NCI-H69 (cell line): ENCODE data around the gene SLC12A8.

Experiments
- DNase-seq: peaks from one replicate; lab custom pipeline; 2025; lab: John Stamatoyannopoulos, UW

The SLC12A8 gene

DNA sequence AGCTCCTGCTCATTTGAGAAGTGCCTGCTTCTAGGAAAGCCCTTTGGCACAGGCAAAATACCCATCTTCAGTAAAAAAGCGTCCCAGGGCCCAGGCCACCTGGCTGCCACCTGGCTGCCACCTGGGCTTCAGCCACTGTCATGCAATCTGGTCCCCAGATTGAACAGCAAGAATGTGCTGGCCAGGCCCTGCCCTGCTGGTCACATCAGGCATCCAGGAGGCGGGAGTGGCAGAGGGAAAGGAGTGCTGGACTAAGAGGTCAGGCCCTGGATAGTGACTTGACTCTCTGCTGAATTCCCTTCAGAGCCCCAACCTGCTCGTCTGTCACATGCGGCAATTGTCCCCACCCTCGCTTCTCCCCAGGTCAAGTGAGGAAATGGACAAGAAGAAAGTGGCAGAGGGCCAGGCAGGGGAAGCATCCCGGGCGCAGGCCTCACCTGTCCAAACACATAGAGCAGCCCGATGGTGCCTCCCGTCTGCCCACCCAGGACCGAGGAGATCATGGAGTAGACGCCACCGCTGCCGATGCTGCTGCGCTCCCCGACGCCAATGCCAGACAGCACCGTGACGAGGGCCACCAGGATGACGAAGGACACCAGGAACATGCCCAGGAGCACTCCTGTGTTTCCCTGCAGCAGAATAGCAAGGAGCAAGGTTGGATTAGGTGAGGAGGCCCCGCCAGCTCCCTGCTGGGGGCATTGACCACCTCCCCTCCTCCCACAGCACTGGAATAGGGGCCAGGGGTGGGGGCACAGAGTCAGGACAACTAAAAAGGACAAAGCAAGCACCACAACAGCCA, 25.5 kb downstream of the SLC12A8 start:
- DNase-seq: no peak

DNA sequence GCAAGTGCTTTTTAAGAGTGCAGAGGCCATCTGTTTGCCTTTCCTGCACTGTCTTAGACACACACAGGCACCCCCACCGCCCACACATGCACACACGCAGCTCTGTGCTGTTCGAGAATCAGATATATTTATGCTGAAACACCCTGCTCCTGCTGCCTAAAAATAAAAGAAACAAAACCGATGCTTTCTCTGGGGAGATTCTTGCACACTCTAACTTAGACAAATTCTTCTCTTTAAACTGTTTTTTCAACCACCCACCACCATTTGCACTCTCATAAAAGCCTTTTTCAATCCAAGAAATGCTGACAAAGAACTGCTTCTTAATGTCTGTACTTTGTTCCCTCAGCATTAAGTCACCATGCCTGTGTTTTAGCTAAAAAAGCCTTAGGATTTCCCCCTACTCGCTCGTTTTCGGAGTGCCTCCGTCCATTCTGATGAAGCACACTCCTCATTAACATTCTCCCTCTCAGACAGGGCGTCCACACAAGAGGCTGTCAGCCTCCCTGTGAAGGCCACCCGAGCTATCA, 26.2 kb downstream of the SLC12A8 start:
- no peak for DNase-seq

DNA sequence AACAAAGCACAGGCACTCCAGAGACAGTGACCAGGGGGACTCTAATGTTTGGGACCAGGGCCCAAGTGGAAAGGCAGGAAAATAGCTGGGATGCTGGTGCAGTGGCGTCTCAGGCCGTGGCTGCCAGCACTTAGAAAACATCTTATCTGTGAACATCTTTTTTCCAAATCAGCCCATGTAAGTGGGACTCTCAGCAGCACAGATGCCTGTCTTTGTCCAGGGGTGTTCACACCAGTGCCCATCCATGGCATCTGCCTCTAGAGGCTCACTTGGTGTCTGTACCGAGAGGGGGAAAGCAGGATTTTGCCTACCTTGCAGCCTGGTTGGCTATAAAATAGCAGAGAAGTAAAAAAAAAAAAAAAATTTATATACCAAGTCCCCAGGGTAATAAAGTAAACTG, 26.7 kb downstream of the SLC12A8 start:
- no peak for DNase-seq

DNA sequence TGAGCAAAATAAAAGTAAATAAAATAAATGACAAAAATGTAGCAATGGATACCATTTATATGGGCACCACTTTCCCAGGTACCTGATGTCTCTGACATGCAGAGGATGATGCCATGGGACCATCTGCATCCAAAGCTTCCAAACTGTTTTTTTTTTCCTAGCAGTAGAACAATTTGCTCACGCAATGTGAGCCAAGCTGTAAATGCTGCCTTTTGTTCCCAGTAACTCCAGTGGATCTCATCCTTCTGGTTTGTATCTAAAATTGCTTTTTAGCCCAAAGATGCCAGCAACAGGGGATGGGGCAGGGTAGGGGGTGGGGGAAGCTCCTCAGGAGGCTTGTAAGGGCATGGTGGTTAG, 32.7 kb downstream of the SLC12A8 start:
- no peak for DNase-seq

DNA sequence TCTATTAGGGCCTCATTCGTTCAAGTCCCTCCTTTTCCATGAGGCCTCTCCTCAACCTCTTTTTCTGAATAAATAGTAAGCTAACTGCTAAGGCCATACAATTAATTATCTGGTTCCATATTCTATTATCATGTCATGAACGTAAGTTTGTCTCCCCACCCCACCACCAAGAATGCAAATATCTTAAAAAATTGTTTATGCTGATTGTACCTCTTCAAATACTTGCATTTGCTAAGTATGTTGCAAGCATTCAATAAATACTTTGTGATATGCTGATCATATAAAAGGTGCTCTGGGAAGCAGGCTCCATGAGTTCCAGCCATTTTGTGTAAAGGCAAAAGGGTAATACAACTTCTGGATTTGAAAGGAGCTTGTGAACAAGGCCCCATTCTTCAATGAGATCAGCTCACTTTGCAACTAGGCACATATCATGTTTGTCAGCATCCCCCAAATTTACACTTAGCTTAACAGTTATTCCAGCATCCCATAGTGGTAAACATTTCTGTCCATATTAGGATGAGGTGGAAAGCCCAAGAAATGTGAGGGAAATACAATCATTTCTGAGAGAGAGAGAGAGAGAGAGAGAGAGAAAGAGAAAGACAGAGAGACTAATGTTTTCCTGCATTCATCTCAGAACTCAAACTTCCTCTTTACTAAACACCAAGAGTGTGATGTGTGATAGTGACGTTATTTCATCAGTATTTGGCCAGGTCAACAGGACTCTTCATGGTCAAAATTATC, 33.2 kb downstream of the SLC12A8 start:
- DNase-seq: no peak

DNA sequence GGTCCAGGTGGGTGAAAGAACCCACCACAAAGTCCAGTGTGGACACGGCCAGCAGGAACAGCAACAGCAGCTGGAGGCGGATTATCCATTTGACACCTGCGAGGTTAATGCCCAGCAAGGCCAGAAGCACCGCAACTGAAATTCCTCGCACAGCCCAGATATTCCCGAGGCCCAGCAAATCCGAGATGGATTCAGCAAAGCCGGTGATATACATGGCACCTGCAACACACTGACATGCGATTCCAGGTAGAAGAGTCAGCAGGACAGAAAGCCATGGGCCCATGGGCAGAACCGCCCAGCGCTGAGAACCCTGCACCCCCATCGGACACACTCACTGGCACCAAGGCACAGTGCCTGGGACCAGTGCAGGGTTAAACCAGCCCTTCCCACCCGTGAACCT, 34.8 kb downstream of the SLC12A8 start:
- no peak for DNase-seq

DNA sequence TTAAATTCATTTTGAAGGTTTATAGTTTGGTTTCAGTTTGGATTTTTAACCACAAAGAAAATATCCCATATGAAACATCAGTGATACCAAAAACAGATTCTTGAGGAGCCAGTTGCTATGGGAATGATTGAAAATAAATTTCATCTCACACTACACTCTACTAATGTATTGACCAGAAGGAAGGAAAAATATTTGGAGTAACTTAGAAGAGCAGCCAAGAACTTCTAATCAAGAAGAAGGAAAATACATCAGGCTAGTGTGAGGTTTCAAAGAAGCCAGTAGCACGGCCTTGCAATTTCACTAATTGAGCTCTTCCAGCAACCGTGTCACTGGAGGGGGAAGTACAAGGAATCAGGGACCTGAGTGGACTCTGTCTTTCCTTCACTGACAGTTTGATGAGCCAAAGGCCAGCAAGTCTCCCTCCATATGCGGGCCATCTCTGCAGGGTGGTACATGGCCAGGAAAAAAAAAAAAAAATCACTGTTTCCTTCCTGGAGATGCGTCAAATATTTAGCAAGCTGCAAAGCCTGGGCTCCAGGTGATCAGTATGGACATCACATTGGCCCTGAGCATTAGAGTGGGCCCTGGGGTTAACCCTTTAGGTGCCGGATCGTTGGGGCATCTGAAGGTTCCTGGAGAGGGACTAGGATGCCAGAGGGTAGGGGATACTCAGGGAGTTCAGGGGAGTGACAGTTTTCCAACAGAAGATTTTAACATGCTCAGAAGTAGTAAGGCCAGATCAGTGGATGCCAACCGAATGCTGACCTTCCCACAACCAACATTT, 37.1 kb downstream of the SLC12A8 start:
- DNase-seq: no peak

DNA sequence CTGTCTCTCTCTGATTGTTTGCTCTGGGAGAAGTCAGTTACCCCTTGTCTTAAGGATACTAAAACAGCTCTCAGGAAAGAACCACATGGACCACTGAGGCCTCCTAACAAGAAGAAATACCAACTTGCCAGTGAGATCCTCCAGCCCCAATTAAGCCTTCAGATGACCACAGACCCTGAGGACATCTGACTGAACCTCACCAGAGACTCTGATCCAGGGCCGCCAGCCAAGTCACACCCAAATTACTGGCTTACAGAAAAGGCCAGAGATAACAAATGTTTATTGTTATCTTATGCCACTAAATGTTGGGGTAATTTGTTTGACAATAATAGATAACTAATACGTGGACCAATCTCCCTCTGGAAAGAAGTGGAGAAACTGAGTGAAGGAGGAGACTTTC, 40.2 kb downstream of the SLC12A8 start:
- DNase-seq: no peak

DNA sequence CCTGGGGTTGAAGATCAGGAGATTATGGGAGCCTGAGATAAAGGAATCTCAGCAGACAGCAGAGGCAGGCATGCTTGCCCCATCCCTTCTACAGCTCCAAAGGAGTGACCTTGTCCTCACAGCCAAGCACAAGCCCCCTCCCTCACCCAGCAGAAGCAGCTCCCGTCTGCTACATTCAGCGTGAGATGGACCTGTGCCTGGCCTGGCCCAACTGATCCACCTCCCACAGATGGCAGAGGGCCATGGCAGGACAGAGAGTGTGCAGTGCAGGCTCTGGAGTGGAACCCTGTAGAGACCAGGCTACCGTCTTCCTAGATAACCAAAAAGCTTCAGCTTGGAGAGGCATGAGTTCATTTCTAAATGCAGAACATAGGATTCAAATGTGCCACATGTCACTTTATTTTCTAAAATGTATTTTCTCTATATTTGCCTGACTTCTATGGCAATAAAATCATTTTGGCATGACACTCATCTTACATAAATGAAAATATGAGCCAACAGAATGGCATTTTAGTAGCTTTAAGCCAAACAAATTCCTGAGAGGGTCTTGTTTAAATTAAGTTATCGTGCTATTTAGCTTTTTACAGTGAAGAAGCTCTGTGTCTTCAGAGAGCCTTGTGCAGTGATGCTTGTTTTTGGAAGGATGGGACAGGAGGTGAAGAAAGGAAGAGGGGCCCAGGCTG, 43.7 kb downstream of the SLC12A8 start:
- DNase-seq: no peak

DNA sequence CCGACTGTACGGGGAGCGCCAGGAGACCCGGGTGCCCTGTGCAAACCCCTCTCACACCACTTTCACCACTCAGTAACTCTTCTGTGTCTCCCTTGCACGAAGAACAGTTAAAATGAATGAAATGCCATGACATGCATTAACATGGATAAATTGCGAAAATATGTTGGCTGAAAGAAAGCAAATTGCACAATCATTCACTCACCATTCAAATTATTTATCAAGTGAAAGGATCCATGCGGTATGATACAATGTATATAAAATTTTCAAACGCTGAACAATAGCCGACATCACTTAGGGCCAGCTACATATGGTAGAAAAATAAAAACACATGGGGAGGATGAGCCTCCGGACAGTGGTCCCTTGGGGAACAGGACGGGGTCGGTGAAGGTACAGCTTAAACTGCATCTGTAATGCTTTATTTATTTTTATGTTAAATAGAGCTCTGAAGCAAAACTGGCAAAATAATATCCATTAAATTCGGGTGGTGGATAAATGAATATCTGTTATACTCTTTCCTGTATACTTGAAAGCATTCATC, 45.9 kb downstream of the SLC12A8 start:
- no peak for DNase-seq

DNA sequence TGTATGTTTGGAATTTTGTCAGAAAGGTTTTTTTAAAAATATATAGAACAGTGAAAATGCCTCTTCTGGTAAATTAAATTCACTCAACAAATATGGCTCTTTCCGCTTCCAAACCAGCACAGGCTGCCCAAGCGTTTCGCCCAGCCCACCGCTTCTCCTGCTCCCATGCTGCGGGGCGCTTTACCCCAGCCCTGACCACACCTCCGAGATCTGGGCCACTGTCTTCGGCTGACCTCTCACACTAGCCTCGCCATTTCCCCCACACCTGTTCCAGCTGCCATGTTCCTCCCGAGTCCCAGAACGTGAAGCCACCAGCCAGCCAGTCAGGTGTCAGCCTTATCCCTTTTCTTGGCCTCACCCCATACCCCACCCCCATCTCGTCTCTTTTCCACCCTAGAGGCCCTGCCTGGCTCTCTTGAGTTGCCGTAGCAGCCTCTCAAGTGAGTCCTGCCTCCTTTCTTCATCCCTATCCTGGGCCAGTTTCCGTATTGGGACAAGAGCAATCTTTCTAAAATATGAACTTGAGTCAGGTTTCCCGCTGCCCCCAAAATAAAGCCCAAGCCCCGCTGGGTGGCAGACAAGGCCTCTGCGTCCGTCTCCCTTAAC, 46.5 kb downstream of the SLC12A8 start:
- no peak for DNase-seq

DNA sequence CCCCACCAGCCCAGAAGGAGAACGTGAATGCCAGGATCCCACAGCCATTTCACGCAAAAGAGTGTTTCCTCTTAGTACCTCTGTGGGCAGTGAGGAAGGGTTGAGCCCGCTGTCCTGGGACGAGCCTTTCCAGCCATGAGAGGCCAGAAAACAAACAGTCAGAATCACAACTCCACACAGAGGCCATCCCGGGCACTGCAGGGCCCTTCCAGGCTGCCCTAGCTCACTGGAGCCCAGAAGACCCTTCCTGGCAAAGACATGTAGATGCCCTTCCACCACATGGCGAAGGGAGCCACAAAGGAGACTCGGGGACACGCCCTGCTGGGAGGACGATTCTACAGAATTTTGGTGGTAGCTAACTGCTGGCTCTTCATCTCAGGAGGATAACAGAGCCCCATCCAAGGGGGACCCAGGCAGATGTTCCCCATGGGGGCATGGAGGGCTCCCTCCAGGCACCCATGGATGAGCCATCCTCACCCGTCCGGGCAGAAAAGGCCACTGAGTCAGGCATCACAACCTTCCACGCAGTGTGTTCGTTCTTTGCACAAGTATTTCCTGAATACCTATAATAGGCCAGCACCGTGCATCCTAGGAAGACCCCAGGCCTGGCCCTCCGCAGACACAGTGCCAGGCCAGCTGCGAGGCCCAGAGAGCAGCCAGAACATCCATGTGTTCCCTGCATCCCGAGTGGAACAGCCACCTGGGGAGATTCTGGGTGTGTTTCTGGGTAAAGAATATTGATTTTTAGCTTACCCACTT, 47.2 kb downstream of the SLC12A8 start:
- DNase-seq: no peak

DNA sequence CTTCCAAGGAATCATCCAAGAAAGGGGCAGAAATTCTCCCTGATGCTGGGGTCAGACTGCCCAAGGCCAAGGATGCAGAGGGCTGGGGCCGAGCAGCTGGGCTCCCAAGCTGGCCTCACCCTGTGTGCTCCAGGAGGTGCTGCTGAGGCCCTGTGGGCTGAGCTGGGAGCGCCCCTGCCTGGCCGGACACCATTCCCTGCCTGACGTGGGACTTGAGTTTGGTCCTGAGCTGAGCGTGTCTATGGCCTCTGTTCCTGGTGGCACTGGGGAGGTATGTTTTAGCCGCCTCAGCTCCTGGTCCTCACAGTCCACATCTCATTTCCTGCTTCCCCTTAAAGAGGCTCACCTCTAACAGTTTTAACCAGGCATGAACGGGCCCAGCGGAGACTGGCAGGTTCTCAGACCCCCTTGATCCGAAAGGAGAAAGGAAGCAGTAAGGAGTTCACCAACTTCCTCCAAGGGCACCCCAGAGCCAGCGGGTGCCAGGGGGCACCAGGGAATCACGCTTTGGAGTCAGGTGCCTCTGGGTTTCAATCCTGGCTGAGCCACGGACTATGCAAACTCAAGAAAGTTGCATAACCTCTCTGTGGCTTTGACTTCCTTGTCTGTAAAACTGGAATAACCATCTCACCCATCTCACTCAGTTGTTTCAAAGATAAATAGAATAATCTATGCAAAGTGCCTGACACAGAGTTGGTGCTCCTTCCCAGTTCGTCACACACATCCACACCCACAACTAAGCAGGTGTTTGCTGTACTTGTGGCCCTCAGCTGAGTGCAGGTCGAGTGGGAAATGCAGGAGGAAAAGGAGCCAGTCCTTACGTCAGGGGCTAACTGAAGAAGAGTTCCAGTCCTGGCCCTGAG, 48.6 kb downstream of the SLC12A8 start:
- no peak for DNase-seq

DNA sequence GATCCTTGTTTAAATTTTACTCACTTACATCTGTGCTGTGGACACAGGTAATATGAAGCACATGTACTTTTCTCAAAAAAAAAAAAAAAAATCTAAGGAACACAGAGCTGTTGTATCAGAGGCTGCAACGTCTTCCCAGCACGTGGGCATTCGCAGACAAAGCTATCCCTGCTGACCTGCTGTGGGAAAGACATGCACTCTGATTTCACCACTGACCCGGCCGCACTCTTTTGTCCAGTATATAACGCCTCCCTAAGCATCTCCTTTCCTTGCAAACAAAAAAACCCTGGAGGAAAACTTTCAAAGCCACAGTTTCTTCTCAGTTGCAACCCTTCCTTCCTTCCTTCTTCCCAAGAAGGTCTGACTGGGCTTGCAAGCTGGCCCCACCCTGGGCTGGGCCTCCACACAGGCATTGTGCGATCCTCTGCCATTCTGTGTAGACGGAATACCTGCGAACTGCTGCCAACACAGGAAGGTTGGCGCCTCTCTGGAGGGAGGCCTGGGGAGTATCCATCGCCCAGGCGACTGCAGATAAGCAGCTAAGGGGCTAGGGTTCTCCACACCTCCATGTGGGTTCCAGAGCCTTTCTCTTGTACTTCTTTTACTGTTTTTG, 50.8 kb downstream of the SLC12A8 start:
- no peak for DNase-seq

DNA sequence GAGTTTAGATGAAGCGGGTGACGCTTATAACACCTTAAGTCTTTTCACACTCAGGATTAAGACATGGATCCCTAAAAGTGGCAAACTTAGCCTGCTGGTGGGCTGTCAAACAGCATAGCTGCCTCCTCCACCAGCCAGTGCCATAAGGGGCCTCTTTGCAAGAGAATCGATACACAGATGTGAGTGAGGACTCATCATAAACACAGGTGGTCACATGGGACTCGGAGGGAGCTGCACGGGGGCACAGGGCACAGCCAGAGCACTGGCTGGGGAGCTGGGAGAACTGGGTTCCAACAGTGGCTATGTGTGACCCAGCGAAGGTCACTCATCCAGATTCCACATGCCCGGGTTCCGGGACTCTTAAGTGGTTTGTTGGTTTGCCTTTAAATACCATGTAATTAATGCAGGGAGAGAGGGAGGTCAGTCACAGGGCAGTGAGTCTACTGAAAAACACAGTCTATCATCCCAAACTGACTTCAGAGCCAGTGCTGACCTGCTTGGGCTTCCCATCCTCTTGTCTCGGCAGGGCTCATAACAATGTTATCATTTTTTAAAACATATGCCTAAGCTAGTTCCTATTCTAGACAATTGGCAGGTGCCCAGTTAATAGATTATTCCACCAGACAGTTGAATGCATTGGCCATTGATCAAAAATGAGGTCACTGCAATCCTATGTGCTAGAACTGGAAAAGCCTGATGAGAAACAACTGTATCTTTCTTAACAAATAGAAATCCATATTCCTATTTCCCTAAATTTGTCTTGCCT, 51.8 kb downstream of the SLC12A8 start:
- DNase-seq: no peak

DNA sequence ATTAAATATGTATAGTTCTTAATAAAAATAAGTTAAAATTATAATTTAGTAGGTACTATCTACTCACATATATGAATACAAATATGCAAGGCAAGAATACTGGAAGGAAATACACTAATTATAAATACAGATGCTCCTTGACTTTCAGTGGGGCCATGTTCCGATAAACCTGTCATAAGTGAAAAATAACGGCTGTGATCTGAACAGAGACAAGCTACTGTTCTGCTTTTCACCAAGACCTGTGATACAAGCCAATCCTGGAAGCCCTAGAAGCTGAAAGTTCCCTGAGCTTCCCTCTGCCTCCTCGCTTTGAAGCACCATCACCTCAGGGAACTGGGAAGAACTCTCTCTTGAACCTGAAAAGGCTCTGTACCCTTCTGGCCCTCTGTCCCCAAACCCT, 55.4 kb downstream of the SLC12A8 start:
- no peak for DNase-seq

DNA sequence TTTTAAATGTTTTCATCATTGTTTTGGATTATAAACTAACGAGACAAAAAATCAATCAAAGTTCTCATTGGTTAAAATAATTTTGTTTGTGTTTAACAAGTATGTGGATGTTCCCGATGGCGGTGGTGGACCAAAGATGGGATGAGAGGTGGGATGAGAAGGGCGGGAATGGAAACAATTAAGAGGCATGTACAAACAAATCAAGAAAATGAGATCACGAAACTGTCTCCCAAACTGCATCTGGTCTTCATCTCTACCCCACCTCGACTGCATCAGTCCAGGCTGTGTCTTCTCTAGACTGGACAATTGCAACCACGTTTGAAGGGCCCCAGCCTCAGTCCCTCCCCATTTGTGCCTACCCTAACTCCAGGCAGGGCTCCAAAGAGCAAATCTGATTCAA, 56.1 kb downstream of the SLC12A8 start:
- no peak for DNase-seq

DNA sequence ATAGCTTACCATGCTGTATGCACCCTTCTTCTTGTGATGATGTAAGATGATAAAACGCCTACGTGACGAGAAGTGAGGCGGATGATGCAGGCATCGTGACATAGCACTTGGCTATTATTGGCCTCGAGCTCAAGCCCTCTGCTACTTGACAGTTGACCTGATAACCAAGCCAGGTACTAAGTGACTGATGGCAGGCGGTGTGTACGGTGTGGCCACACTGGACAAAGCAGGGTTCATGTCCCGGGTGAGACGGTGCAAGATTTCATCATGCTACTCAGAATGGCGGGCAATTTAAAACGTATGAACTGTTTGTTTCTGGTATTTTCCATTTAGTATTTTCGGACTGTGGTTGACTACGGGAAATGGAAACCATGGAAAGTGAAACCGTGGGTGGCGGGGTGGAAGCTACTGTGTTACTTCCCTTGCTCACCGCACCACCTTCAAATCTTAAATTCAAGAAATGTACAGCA, 57.7 kb downstream of the SLC12A8 start:
- no peak for DNase-seq
